Activated naive CD4-positive, alpha-beta T cell treated with anti-CD3 and anti-CD28 coated beads for 36 hours (primary cell): ENCODE data around the gene FAF1. TPM values are rescaled to one million over a fixed set of nuclear protein-coding genes. Genes with fewer than 3 reads are reported as not detected.
"Not testable (repeated sequence)": the region's sequence is repeated elsewhere in the genome, so short reads cannot be mapped to it uniquely, and the experiment has no call there.

Source experiments
- CTCF ChIA-PET: fragments of 350-600 bp; sonication (Branson Sonifier 250); formaldehyde crosslinking; loops from one replicate; lab custom pipeline; 2021; ENCODE audit warnings: antibody characterized with exemption; lab: Charles Lee
- DNase-seq: peaks from one replicate; pipeline ENCODE4 v3.0.0-alpha.2; 2020
- H3K27ac Mint-ChIP-seq: one replicate; pipeline ENCODE4 v1.8.0; 2021; ENCODE audit warnings: mild to moderate bottlenecking, mixed read lengths
- H3K27me3 Mint-ChIP-seq: one replicate; pipeline ENCODE4 v1.8.0; 2021; ENCODE audit warnings: low read depth, mixed read lengths
- H3K36me3 Mint-ChIP-seq: one replicate; pipeline ENCODE4 v1.8.0; 2021; ENCODE audit warnings: low read depth, mixed read lengths
- H3K4me1 Mint-ChIP-seq: one replicate; pipeline ENCODE4 v1.8.0; 2021; ENCODE audit warnings: low read depth, mixed read lengths
- H3K4me3 Mint-ChIP-seq: one replicate; pipeline ENCODE4 v1.8.0; 2021; ENCODE audit warnings: mild to moderate bottlenecking, moderate library complexity, mixed read lengths
- H3K9me3 Mint-ChIP-seq: one replicate; pipeline ENCODE4 v1.8.0; 2021; ENCODE audit warnings: mixed read lengths
- intact Hi-C: fragments of 100-400 bp; cut with micrococcal nuclease; formaldehyde crosslinking; loops from one replicate; pipeline ENCODE4 v1.15.1; 2023
- total RNA-seq, 2 experiments: library from RNA; stranded (reverse); gene quantifications; one replicate each; pipeline ENCODE4 v1.2.3, GENCODE V29; 2021

FAF1 gene
- total RNA-seq, 2 experiments from 2014 or later: 87.9 to 90.1 TPM

DNA sequence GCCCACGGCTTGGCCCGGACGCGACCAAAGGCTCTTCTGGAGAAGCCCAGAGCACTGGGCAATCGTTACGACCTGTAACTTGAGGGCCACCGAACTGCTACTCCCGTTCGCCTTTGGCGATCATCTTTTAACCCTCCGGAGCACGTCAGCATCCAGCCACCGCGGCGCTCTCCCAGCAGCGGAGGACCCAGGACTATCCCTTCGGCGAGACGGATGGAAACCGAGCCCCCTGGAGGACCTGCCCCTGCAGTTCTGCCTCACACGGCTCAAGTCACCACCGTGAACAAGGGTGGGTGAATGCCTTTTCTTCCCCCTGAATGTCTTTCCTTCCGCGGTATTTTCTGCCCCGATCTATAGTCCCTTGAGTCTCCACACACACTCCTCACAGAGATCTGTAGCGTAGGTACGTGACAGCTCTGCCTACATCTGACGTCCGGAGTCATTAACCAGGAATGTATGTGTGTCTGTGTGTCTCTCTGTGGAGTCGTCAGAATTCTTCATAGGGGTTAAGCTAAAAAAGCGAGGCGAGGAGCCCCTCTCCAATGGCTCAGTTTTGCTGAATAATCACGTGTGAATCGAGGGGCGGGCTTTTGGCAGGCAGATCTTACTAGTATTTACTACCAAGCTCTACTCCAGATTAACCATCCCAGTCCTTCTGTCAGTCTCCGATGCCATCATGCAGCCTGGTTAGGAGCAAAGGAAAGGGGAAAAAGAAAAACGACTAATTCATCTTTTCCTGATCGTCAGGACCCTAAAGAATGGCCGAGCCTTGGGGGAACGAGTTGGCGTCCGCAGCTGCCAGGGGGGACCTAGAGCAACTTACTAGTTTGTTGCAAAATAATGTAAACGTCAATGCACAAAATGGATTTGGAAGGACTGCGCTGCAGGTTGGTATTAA lies 9.8 kb upstream of the FAF1 start, which contains the start of gene CDKN2C:
Gene CDKN2C (plus strand): TSS at position 635 of the 898 bp plus-strand sequence. CDS start 124 bp downstream, at position 759.
- H3K4me1 Mint-ChIP-seq: peaks cover 21% of the 10 kb centered on the region
- H3K27me3 Mint-ChIP-seq: peaks cover 25% of the 10 kb centered on the region
- H3K9me3 Mint-ChIP-seq: no peaks in the 10 kb centered on the region
- H3K36me3 Mint-ChIP-seq: peaks cover 7% of the 10 kb centered on the region
- peak; percentile 61 for DNase-seq
- intact Hi-C loops: loop anchor here (1.0 to 5.0 kb wide), 10 partner anchors 7 to 1582 kb away; partner anchors contain the start of genes DMRTA2, EPS15, NRDC and OSBPL9
- CTCF ChIA-PET: interaction anchor here (0.6 to 3.0 kb wide), 6 partner anchors 9 to 638 kb away, joined by 3 to 20 read pairs (median 4); partner anchors contain the start of gene FAF1
- peak within 1 kb of the TSS; percentile 90 for H3K4me3 Mint-ChIP-seq
- H3K27ac Mint-ChIP-seq: peak within 1 kb of the TSS; percentile 96

DNA sequence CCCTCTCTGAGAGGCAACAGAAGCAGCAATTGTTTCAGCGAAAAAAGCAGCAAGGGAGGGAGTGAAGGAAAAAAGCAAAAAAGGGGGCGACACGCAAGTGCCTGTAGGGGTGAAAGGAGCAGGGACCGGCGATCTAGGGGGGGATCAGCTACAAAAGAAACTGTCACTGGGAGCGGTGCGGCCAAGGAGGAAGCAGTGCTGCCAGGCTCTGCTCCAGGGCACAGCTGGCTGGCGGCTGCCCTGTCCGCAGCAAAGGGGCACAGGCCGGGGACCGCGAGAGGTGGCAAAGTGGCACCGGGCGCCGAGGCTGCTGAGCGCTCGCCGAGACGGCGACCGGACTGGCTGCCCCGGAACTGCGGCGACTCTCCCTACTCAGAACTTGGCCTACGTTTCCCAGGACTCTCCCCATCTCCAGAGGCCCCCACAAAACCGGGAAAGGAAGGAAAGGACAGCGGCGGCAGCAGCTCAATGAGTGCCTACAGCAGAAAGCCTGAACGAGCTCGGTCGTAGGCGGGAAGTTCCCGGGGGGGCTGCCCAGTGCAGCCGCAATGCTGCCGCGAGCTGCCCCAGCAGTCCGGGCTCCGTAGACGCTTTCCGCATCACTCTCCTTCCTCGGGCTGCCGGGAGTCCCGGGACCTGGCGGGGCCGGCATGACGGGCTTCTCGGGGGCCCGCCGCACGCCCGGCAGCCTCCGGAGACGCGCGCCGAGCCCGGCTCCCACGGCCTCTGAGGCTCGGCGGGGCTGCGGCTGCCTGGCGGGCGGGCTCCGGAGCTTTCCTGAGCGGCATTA lies 8.9 kb upstream of the FAF1 start:
- Mint-ChIP-seq H3K27me3 (peaks cover 17% of the 10 kb centered on the region), H3K27ac (peak overlapping the region; percentile 96), H3K4me3 (peak overlapping the region; percentile 90), H3K9me3 (no peaks in the 10 kb centered on the region), H3K36me3 (peaks cover 5% of the 10 kb centered on the region), H3K4me1 (peaks cover 21% of the 10 kb centered on the region)
- intact Hi-C loops: loop anchor here (1.0 to 5.0 kb wide), 10 partner anchors 8 to 1583 kb away; partner anchors contain the start of genes DMRTA2, EPS15, FAF1 and NRDC
- CTCF ChIA-PET: interaction anchor here (0.6 to 3.0 kb wide), 8 partner anchors 8 to 639 kb away, joined by 3 to 20 read pairs (median 4); partner anchors contain the start of gene FAF1
- DNase-seq: peak; percentile 57

DNA sequence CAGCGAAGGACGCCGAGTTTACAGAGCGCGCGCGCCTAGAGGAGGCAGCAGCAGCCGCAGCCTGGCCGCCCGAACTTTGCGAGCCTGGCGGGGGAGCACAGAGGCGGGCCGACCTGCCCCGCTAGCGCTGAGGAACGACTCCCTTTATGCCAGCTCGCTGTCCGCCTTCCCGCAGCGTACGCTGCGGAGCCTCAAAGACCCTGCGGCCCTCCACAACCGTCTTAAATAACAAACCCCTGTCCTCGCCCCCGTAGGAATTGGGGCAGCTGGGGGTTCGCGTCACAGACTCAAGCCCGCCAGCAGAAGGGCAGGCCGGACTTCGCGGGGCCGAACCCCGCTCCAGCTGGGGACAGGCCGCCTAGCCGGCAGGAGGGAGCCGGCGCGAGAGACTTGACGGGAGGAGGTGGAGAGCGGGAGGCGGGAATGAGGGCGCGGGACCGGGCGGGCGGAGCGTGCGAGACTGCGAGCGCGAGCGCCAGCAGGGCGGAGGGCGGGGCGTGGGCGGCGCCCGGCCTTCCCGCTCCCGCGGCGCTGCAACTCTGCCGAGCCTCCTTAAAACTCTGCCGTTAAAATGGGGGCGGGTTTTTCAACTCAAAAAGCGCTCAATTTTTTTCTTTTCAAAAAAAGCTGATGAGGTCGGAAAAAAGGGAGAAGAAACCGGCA lies 8.2 kb upstream of the FAF1 start:
- Mint-ChIP-seq H3K36me3 (no peaks in the 10 kb centered on the region), H3K27me3 (peaks cover 11% of the 10 kb centered on the region), H3K9me3 (no peaks in the 10 kb centered on the region), H3K4me3 (peak overlapping the region; percentile 90), H3K4me1 (peaks cover 21% of the 10 kb centered on the region), H3K27ac (peak overlapping the region; percentile 96)
- intact Hi-C loops: loop anchor here (1.0 to 5.0 kb wide), 9 partner anchors 8 to 1584 kb away; partner anchors contain the start of genes DMRTA2, EPS15, FAF1 and NRDC
- DNase-seq: peak; percentile 87
- CTCF ChIA-PET: interaction anchor here (1.0 to 3.0 kb wide), 4 partner anchors 7 to 194 kb away, joined by 3 to 20 read pairs (median 6); partner anchors contain the start of gene FAF1

DNA sequence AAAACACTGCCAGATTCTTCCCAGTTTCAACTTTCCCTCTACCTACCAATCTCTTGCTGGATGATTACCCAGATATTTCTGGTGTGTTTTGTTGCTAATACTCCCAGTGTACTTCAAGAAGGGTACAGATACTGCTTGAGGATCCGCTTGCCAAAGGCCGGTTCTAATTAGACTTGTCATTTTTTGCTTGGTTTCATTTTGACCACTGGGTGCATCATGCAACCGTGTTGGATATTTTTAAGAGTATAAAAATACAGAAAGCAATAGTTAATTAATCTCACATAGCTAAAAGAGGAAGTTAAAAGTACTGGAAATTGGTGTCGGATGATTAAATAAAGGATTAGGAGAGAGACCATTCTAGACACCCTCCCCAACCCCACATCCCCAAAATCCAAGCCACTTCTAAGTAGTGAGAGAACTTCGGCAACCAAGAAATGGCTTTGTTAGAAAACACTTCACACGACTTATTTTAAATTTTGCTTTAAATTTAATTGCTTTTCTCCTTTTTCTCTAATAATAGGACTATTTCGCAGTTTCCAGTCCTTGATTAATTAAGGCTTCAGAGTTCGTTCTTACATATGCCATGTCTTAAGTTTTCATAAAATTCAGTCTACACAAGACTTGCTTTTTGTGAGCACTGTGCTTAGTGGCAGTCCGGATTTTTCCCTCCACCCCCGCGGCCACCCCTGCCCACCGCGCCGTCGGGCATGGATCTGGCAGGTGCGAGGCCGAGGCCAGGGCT lies 7.5 kb upstream of the FAF1 start:
- no peak for DNase-seq
- Mint-ChIP-seq H3K4me1 (peaks cover 21% of the 10 kb centered on the region), H3K36me3 (no peaks in the 10 kb centered on the region), H3K9me3 (no peaks in the 10 kb centered on the region), H3K27me3 (peaks cover 11% of the 10 kb centered on the region), H3K4me3 (peak overlapping the region; percentile 90), H3K27ac (no peak overlapping the region)
- CTCF ChIA-PET: interaction anchor here (1.7 kb wide), 1 partner anchor 9 kb away, joined by 6 read pairs; no protein-coding TSS in a partner anchor
- intact Hi-C loops: loop anchor here (1.0 to 5.0 kb wide), 9 partner anchors 7 to 1585 kb away; partner anchors contain the start of genes DMRTA2, EPS15, FAF1 and NRDC

DNA sequence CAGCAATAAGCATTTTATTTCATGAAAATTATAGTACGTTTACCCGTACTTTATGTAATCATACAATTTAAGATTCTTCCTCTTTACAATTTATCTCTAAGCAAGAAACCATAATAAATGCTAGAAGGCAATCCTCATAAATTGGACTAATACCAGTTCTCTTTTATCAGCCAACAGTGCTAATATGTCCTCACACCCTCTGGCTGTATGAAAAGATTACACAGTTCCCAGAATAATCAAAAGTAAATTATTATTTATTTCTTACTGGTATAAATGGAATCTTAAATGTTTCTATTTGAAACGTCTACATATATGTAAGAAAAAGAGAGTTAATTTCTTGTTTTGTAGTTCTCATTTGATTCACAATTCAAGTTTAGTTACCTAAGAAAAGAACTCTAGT lies 6.9 kb upstream of the FAF1 start:
- Mint-ChIP-seq H3K4me3 (no peak overlapping the region), H3K27me3 (peaks cover 10% of the 10 kb centered on the region), H3K36me3 (no peaks in the 10 kb centered on the region), H3K4me1 (peaks cover 20% of the 10 kb centered on the region), H3K27ac (no peak overlapping the region), H3K9me3 (no peaks in the 10 kb centered on the region)
- DNase-seq: no peak
- intact Hi-C loops: loop anchor here (5.0 kb wide), 6 partner anchors 330 to 1585 kb away; partner anchors contain the start of genes DMRTA2, EPS15, NRDC and OSBPL9
- CTCF ChIA-PET: no interaction called here

DNA sequence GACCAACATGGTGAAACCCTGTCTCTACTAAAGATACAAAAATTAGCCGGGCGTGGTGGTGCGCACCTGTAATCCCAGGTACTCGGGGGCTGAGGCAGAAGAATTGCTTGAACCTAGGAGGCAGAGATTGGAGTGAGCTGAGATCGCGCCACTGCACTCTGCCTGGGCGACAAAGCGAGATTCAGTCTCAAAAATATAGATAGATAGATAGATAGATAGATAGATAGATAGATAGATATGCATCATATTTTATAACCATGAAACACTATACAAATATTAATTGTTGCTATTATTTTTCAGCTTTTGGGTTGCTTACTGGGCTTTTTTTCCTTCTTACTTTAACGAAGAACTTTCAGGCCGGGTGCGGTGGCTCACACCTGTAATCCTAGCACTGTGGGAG lies 4.8 kb upstream of the FAF1 start:
- intact Hi-C loops: loop anchor here (5.0 kb wide), 6 partner anchors 332 to 1587 kb away; partner anchors contain the start of genes DMRTA2, EPS15, NRDC and OSBPL9
- H3K4me1 Mint-ChIP-seq: peaks cover 11% of the 10 kb centered on the region
- H3K36me3 Mint-ChIP-seq: no peaks in the 10 kb centered on the region
- no peak for DNase-seq
- no peaks in the 10 kb centered on the region for H3K9me3 Mint-ChIP-seq
- H3K27me3 Mint-ChIP-seq: peaks cover under 1% of the 10 kb centered on the region
- CTCF ChIA-PET: interaction anchor here (0.6 kb wide), 1 partner anchor 542 kb away, joined by 3 read pairs; no protein-coding TSS in a partner anchor
- H3K4me3 Mint-ChIP-seq: no peak overlapping the region
- no peak overlapping the region for H3K27ac Mint-ChIP-seq

DNA sequence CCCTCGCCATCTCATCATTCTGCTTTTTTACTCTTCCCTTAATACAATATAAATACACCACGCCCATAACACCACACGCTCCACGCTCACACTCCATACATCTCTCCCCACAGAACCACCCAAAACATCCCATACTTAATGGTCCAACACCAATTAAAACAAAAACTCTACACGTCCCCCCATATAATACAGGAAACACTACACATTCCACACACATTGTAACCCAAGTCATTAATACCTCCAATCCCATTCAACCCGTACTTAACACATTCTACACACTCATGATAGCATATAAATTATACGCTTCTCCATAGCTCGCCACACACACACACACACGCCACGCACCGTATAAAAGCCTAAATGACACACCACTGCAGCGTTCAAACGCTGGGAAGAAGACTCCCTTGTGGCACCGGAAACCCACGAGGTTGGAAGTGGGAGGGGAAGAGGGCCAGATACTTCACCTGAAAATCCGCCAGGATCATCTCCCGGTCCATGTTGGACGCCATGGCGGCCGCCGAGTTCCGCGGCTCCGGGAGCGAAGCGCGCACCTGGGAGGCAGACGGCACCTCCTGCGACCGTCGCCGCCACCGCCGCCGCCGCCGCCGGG lies 659 bp downstream of the FAF1 start:
- intact Hi-C loops: loop anchor here (2.0 kb wide), 1 partner anchor 29 kb away; no protein-coding TSS in a partner anchor
- Mint-ChIP-seq H3K4me1 (peaks cover 33% of the 10 kb centered on the region), H3K4me3 (peak overlapping the region; percentile 86), H3K27ac (peak overlapping the region; percentile 83), H3K9me3 (no peaks in the 10 kb centered on the region), H3K36me3 (peaks cover 3% of the 10 kb centered on the region), H3K27me3 (no peaks in the 10 kb centered on the region)
- peak; percentile 41 for DNase-seq
- CTCF ChIA-PET: interaction anchor here (1.2 to 1.5 kb wide), 2 partner anchors 9 to 30 kb away, joined by 4 to 6 read pairs; no protein-coding TSS in a partner anchor

DNA sequence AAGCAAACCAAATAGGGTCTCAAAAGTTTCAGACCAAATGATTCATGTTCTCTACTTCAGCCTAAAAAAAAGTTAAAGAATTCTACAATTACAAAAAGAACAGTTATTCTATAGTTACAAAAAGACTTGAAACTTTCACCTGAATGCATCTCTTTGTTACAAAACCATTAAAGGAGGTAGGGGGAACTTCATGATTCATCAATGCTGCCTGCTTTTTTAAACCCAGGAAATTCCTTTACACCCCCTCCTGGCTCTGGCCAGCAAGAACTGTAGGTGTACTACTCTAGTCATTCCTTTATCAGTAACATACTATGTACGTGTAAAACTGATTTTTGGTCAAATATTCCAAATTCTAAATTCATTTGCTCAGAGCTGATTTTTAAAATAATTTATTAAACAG lies 5.0 kb downstream of the FAF1 start:
- H3K4me3 Mint-ChIP-seq: no peak overlapping the region
- peaks cover 10% of the 10 kb centered on the region for H3K36me3 Mint-ChIP-seq
- CTCF ChIA-PET: interaction anchor here (1.2 to 1.8 kb wide), 2 partner anchors 181 to 1187 kb away, joined by 3 to 7 read pairs; no protein-coding TSS in a partner anchor
- H3K9me3 Mint-ChIP-seq: no peaks in the 10 kb centered on the region
- DNase-seq: no peak
- H3K4me1 Mint-ChIP-seq: peaks cover 36% of the 10 kb centered on the region
- H3K27me3 Mint-ChIP-seq: no peaks in the 10 kb centered on the region
- intact Hi-C loops: no loop called here
- H3K27ac Mint-ChIP-seq: no peak overlapping the region

DNA sequence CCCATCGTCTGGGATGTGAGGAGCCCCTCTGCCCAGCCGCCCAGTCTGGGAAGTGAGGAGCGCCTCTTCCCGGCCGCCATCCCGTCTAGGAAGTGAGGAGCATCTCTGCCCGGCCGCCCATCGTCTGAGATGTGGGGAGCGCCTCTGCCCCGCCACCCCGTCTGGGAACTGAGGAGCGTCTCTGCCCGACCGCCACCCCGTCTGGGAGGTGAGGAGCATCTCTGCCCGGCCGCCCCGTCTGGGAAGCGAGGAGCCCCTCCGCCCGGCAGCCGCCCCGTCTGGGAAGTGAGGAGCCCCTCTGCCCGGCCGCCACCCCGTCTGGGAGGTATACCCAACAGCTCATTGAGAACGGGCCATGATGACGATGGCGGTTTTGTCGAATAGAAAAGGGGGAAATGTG lies 7.5 kb downstream of the FAF1 start:
- CTCF ChIA-PET: not testable (repeated sequence)

DNA sequence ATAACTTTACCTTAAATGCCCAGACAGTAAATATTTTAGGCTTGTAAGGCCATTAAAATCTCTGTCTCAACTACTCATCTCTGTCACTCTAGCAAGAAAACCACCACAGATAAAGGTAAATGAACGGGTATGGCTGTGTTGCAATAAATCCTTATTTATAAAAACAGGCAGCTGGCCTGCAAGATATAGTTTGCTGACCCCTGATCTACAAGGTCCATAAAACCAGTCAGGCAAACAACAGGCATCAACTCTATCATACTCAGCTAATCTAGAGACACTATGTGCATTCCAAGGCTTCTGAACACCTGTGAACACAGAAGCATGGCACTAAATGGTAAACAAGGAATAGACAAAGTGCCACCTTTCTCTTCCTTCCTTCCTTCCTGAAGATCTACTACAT lies 9.7 kb downstream of the FAF1 start:
- Mint-ChIP-seq H3K36me3 (peaks cover 11% of the 10 kb centered on the region), H3K27ac (no peak overlapping the region)

More for the DNA sequence above, 7.5 kb downstream of the FAF1 start:
- H3K27me3 Mint-ChIP-seq, H3K9me3 Mint-ChIP-seq, H3K27ac Mint-ChIP-seq, intact Hi-C loops, H3K4me3 Mint-ChIP-seq, DNase-seq: not testable (repeated sequence)
- peaks cover 14% of the 10 kb centered on the region for H3K36me3 Mint-ChIP-seq
- H3K4me1 Mint-ChIP-seq: peaks cover 38% of the 10 kb centered on the region

More for the DNA sequence above, 9.7 kb downstream of the FAF1 start:
- Mint-ChIP-seq H3K4me1 (peaks cover 39% of the 10 kb centered on the region), H3K4me3 (no peak overlapping the region), H3K27me3 (no peaks in the 10 kb centered on the region), H3K9me3 (no peaks in the 10 kb centered on the region)
- DNase-seq: no peak
- CTCF ChIA-PET: interaction anchor here (0.9 to 1.2 kb wide), 2 partner anchors 21 to 78 kb away, joined by 3 read pairs; no protein-coding TSS in a partner anchor
- intact Hi-C loops: no loop called here
